GM21528 (cell line): Measurements from ENCODE around the gene ATOH8.

Experiments
- ATAC-seq: cut with Tn5 transposase; IDR thresholded peaks from one replicate; pipeline ENCODE4 v1.9.1; 2021; ENCODE audit warnings: mild to moderate bottlenecking, moderate library complexity; ENCODE audit not compliant: unreplicated experiment, low FRiP score

The ATOH8 gene

DNA sequence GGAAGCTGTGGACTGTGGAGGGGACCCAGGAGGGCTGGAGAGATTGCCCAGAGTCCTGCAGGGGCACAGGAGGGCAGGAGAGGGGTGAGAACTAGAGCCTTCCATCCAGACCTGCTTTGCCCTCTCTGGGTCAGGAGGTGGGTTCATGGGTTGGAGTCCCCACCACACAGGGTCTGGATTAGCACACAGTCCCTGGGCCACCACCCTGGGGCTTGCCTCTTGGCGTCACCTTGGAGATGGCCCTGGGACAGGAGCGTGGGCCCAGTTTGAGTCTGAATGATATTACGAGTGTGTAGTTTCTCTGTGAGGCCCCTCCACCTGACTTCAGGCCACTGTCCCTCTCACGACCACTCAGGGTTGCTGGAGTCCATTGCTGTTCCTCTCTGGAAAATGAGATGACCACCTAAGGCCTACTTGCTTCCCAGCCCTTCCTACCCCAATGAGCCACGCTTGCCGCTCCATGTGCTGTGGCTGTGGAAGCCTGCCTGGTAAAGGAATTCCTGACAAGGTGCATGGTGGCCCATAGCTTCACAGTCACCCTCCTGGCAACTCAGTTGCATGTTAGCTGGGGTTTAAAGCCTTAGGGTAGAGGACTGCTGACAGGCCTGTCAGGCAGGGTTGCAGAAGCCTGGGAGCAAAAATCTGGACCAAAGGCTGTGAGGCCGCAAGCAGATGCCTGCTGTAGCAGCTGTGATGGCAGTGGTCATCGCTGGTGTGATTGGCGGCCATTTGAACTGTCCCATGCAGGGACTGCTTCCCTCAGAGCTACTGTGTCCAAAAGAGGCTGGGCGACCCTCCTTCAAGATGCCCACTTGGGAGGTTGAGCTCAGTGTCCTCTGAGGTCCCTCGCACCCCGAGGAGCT lies 14.2 kb downstream of the ATOH8 start:
- ATAC-seq = no peak

DNA sequence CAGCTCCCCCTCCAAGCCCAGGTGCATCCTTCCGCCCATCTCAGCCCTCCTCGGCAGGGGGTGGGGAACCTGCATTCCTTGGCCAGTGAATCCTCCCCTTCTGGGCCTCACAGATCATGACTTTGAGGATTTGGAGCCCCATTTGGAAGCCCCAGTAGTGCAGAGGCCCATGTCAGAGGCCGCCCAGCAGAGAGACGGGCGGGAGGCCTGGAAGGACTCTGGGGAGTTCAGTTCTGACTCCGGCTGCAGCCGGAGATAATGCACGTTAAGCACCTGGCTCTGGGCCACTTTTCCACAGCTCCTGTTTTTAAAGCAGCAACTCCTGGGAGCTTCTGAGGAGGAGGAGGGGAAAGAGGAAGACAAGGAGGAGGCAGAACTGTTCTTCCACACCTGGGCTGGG lies 14.9 kb downstream of the ATOH8 start:
- no peak for ATAC-seq

DNA sequence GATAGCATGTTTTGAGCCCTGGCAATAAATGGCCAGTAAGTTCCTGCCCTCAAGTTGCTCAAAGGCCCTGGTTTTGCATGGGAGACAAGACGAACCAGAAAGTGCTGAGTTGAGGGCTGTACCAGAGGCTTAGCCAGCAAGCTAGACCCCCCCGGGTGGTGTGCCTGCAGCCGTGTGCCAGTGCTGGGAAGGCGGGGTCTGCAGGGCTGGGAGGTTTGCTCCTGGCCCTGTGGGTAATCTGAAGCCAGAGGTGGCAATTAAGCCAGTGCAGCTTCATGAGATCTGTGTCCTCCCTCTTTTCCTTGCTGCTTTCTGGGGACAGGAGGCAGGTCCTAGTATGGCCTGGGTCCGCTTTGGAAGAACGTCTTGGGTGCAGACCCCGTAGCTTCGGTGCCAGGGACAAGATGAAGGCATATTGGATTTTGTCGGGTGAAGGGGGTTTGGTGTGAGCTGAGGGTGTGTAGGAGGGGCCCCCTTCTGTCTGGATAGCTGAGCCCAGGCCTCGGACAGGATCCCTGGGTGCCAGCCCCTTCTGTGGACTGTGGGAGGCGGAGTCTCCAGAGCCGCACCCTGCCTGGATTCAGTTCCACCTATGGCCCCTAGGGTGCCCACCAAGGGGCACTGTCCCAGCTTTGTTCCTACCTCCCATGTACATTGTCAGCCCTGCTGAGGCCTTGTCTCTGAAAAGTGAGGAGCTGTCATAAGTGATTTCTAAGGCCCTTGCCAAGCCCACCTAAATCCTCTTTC lies 15.6 kb downstream of the ATOH8 start:
- ATAC-seq = no peak

DNA sequence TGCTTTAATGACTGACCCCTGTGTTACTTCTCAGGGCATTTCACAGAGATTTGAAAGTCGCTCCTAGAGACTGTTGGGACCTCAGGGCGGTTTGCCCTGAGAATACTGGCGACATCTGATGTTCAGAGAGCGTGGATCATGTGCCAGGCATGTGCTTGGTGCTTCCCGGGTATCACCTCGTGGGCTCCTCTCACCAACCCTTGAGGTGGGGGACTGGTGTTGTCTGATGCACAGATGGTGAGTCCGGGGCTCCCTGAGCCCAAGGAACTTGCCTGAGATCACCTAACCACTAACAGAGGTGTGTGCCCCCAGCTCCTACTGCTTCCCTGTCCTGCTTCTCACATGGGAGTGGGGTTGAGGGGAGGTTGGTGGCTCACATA lies 16.2 kb downstream of the ATOH8 start:
- ATAC-seq = no peak

DNA sequence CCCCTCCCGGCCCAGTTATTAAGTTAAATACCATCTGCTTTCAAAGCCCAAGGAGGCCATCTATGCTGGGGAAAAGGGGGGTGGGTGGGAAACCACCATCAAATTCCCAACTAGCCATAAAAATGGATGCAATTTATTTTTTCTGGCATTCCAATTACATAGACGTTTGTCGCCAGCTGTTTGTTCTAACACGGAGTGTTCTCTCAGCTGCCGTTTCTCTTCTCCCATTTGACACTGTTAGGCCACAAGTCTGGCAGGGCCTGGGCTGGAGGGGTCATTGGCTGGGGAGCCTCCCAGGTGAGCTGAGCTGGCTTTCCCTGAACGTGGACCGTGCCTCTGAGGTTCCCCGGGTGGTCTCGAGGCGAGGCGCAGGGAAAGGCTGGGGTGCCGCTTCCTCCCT lies 16.6 kb downstream of the ATOH8 start:
- ATAC-seq = no peak

DNA sequence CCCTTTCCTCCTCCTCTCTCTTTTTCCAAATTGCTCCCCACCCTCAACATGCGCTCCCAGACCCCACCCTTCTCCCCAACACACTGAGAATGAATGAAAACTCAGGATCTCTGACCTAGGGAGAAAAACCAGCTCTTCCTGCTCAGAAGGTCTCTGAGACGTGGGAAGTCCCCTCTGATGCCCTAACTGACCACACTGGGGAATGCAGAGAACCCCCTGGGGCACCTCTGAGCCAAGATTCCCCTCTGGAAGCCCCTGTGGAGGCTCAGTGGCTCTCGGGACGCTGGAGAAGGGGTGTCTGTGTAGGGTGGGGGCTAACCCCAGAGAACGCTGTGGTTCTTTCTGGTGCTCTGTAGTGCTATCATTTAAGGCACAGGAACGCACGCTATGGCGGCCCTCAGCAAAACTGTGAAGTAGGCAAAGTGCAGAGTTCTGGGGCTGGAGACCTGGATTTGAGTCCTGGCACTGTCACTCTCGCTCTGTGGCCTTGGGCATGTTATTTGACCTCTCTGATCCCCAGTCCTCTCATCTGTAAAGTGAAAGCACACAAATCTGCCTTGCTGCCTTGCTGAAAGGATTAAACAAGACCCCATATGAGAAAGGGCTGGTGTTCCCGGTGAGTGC lies 17.1 kb downstream of the ATOH8 start:
- ATAC-seq = no peak

DNA sequence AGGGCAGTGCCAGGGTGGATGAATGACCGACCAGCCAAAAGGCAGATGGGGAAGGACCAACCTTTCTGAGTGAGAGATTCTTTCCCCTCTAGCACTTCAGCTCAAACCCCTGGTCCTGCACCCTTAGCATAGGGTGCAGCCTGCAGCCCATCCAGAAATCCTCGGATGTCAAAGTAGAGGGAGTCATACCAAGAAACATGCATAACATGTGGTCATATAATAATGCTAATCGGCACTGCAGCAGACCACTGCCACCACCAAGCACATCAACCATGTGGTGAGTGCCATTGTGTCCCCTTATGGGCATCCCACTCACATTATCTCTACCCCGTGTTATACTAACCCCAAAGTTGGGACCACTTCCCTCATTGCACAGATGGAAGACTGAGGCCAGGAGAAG lies 17.7 kb downstream of the ATOH8 start:
- no peak for ATAC-seq

DNA sequence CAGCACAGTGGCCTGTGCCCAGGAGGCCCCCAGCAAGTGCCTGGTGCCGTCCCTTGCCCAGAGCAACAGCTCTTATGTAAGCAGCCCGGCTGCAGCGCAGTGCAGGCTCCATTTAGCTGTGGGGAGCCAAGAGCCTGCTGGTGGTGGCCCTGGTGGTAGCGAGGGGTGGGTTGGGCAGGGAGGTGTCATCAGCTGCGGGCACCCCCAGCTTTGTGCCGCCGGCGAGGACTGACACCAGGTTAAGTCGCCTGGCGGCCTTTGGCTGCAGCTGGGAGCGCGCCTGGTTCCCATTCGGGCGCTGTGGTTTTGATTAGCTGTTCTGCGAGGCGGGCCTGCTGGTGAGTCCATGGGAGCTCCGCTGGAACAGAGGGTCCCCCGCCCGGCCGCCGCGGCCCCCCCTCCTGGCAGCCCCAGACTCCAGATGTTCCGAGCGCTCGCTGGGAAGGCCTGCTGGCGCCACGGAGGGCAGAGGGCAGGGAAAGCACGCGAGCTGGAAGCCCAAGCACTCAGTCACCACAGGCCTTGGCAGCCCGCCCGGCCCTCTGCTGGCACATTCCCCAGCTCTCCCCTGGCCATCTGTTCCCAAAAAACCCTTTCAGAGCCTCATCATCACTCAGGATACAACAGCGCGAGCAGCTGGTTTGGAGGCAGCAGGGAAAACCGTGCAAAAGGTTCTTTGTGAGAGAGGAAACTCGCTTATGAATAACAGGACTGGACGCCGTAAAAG lies 18.4 kb downstream of the ATOH8 start:
- no peak for ATAC-seq

DNA sequence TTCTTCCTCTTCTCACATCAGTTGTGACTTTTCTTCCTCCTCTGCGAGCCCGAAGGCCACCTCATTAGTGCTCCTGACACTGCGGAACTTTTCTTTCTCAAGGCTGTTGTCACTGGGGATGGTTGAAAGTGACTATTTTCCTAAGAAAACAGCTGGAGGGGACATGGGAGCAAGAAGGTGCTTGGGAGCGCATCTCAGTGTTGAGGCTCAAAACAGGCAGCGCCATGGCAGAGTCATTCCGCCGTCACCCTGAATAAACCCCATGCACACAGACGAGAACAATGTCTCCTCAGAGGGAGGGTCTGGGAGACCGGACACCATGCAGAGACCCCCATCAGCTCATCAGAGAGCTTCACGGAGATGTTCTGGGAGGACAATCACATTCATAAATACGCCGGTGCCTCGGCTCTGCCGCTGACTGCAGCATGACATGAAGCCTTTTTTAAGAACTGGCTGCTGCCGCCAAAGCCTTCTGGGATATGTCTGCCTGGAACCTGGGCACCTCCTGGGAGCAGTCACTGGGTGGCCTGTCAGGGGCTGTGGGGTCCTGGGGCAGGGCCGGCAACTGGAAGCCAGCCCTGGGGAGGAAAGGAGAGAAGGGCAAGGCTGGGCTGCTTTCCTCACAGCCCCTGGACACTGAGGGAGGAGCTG lies 19.2 kb downstream of the ATOH8 start:
- no peak for ATAC-seq

DNA sequence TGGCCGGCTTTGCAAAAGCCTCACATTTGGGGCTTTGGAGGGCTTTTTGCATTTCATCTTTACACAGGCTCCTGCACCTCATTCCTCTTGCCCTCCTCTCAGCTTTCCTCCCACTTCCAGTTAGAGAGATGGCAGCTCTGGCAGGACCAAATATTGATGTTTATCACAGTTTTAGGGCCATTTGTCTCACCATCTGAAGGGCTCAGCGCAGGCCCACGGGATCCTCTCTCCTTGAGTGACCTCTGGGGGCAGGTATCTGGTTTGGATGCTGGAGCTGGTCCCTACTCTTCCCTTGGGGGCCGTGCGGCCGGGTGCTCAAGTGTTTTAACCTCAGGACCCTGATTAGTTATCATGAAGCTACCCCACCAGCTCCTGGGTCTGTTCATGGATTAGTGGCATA lies 19.9 kb downstream of the ATOH8 start:
- no peak for ATAC-seq

DNA sequence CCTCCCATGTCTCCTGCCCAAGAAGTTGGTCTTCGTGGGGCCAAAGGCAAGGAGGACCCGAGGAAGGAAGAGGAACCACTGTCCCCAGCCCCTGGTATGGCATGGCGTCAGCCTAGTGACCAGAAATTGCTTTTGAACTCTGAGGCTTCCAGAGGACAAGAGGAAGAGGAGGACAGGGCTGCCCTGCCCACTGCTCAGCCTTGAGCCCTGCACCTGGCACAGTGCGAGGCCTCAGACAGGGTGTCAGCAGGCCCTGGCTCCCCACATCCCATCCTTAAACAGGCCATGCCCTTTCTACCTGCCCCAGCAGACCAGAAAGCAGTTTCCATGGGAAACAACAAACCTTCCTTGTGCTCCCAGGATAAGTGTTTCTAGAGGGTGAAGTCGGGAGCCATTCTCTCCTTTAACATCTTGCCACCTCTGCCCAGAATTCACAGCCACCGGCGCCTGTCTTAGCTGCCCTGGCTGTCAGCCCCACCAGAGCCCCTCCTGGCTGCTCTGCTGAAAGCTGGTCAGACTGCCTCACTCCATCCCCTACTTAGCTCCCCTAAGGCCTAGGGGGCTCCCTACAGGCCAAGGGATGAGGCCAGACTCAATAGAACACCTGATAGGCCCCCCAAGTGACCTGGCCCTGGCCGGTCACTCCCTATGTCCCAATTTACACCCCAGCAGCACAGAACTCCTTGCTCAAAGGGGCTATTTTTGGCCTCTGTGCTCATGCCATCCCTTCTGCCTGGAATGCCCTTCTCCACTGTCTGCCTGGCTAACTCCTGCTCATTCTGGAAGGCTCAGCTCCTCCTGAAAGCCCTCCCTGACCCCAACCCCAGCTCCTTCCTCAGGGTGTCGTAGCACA lies 20.6 kb downstream of the ATOH8 start:
- ATAC-seq = no peak

DNA sequence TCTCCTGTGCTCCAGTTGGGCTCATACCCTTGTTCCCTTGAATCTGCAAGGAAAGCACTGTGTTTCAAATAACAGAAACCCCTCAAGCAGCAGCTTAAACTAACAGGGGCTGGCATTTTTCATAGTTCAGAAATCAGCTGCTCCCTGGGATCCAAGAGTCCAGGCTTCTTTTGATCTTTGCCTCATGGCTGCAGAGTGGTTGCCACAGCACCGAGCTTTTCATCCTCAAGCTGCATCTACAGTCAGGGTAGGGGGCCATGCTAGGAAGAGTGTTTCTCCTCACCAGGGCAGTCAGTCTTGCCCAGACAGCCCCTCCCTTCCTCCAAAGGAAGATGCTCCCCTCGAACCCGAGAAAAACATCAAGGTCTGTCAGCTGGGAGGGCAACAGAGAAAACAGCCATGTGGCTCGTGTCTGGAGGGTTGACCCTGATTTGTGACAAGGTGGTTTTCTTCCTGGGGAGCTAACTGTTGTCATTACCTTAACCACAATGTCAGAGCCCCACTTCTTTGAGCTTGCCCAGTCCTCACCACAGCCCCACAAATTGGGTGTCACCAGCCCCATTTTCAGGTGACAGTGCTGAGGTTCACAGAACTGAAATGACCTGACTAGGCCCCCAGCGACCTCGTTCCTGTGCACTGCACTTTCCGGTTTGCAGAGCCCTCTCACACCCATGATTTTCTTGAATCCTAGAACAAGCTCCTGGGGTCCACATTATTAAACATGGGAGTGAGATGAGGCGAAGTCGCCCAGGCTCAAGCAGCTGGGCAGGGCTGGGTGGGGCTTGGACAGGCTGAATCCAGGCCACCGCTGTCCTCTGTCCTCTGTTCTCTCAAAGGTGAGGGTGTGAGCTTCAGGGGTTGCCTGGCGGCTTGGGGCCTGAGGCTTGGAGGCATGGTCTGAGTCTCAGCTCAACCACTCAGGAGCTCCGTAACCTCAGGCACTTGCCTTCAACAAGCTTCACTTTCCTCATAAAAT lies 21.9 kb downstream of the ATOH8 start:
- no peak for ATAC-seq

DNA sequence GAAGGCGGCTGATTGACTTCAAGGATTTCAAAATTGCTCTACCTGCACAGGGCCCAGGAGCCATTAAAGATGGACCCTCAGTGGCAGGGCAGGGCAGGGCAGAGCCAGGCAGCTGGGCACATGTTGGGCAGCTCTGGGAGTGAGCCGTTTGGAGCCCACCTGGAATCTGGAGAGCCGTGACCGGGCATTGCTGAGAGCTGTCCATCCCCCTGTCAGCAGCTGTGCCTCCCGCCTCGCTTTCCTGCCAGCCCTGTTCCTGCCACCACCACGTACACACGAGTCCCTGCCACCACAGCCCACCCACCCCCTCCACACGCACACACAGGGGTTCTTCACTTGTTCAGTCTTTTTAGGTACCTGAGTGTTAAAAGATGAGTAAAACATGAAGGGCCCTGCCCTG lies 22.9 kb downstream of the ATOH8 start:
- no peak for ATAC-seq

DNA sequence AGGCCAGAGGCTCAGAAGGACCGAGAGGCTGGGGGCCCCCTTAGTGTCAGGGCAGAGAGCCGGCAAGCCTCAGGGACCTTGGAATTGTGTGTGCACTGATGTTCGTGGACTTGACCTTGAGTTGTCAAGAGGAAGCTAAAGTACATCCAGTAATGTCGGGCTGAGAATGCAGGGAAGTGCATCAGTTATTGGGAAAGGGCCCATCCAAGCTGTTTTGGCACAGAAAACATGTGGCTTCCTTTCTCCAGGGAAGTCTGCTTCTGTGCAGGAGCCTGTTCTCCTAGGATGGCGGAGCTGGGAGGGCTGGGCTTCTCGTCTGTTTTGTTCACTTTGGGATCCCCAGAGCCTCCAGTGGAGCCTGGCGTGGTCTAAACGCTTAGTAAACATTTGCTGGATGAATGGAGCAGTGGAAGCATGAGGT lies 23.7 kb downstream of the ATOH8 start:
- no peak for ATAC-seq

DNA sequence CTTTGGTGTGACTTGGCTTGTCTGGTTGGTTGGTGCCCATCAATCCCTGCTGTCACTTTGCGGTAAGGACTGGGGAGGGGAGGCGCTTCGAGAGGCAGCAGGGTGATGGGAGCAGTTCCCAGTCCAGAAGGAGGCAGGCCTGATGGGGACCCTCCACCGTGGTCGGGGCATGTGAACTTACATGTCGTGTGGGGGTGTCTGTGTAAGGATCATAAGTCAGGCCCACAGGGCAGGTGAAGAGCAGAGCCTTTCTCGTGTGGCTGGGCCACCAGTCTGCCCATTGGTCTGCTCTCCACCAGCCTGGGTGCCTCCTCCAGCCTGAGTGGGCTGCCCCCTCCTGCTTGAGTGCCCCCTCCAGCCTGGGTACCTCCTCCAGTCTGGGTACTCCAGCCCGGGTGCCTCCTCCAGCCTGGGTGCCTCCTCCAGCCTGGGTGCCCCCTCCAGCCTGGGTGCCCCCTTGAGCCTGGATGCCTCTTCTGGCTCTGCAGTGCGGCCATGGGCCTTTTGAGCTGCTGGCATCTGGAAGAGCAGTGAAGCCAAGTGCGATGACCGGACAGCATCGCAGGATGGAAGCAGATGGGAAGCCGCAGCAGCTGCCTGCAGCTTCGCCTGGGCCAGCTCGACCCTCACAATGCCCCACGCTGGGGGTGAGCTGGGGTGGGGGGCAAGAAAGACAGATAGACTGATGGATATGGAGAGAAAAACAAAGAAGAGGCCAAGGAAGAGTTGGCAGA lies 25.0 kb downstream of the ATOH8 start:
- no peak for ATAC-seq

DNA sequence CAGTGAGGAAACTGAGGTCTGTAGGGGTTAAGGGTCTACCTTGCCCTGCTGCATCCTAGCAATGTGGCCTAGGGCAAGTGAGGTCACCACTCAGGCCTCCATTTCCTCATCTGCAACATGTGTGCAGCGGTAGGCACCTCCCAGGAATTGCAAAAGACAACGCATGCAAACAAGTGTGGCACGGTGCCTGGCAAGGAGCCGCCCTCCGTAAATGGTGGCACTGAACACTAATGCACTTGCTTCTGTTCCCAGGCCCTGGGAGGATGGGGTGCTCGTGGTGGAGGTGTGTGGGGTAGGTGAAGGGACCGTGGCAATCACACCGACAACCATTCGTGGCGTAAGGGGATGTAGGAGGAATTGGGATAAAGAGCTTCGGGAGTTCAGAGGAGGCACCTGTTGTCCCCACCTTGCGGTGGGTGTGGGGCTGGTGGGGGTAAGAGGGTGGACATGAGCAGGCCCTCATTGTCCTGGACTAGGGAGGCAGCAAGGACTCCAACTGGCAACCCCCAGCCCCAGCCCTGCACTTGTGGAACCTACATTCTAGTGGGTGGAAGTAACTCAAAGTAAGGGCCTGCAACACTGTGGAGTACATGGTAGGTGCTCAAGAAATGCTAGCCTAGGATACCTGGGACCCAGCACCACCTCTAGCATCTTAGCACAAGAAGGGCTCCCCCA lies 26.0 kb downstream of the ATOH8 start:
- no peak for ATAC-seq
